Hematopoietic multipotent progenitor cell treated with erythropoietin and hydrocortisone succinate and interleukin-3 and kit ligand, for 6 days (in vitro differentiated cells): Measurements from ENCODE around the gene TAF9B.
"Not testable (repeated sequence)": the region's sequence is repeated elsewhere in the genome, so short reads cannot be mapped to it uniquely, and the experiment has no call there.

ENCODE experiments used
- DNase-seq: peaks from one replicate; pipeline ENCODE4 v3.0.0-alpha.2; 2015

TAF9B gene, protein sequence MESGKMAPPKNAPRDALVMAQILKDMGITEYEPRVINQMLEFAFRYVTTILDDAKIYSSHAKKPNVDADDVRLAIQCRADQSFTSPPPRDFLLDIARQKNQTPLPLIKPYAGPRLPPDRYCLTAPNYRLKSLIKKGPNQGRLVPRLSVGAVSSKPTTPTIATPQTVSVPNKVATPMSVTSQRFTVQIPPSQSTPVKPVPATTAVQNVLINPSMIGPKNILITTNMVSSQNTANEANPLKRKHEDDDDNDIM

DNA sequence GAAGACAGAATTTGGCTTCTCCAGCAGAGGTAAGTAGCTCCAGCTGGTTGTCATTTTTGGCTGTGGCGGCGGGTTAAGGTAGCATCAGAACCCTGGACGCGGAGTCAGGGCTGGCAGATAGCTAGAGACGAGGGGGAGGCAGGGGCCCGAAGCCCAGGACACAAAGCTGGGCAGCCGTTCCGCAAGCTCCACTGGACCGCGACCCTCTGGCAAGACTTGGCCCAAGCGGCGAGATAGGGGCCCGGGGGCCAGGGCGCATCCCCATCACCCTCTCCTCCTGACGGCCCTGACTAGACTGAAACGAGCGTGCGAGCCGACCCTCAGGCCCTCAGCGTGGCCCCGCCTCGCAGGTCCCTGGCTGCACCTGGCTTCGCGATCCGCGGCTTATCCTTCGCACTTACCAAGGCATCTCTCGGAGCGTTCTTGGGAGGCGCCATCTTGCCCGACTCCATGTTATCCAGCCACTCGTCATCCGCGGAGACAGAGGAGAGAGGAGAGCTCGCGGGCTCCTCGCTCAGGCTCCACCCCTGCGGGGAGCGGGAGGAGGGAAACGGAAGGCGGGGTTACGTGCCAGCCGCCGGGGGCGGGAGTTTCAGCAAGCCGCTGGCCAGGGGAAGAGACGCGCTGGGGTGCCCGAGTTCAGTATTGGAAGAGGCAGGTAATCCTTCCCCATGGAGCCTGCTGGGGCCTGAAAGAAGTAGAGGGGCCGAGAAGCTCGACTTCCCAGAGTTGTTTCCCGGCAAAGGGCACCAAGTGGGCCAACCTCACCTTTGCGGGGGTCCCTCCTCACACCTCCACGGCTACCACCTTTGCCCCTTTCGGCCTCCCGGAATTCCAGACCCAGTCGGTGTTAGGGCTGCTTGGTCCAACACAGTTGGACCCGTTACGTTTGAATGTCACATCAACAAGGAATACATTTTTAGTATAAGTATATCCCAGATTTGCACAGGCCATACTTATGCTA, at the start of gene TAF9B:
TAF9B (minus strand) TSS at position 491 of the 964 bp plus-strand sequence; CDS start at position 452, 39 bp downstream.
- DNase-seq, result peak; percentile 88

DNA sequence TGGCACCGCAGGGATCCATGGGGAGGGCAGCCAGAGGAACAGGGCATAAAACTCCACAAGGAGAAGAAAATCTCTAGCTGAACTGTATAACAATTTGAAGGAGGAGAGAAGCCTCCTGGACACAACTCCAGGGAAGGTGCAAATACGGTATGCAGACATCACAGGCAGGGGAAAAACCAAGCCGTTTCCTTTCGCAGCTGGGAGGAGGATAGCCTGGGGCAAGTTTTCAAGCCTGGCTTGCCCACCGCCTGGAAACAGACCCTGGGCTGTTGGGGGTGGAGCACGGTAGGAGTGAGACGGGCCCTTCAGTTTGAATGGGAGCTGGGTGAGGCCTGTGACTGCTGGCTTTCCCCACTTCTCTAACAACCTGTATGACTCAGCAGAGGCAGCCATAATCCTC, 43.4 kb upstream of the TAF9B start:
- DNase-seq, result no peak

DNA sequence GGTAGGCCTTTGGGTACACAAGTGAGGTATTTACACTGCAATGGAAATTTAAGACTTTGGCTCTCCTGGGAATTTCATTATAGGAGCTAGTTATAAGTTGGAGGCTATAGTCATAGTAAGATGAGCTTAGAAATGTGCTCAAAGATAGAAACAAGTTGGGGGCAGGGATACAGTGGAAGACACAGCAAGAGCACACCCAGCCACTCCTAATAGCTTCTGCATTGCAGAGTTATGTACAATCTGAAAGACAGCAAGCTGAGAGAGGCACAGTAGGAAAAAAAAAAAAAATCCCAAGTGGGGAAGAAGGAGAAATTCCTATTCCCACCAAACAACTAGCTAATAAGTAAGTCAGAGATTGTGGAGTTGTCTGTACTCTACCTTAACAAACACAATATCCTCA, 41.9 kb upstream of the TAF9B start:
- no peak for DNase-seq

DNA sequence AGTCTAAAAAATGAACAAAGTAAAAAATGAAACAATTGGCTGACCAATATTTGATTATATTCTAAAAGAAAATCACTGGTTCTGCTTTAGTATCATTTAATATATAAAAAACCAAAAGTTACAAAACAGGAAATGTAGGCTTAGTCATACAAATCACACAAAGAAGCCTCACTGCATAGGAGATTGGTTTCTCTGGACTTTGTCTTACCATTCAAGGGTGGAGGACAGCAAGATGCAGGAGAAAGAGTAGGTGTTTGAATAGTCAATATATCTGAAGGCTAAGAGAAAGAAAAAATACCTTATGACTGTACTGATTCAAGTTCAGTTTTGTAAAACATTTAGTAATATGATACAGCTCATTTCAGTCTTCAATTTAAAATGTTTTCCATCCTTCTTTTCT, 28.6 kb upstream of the TAF9B start:
- no peak for DNase-seq

DNA sequence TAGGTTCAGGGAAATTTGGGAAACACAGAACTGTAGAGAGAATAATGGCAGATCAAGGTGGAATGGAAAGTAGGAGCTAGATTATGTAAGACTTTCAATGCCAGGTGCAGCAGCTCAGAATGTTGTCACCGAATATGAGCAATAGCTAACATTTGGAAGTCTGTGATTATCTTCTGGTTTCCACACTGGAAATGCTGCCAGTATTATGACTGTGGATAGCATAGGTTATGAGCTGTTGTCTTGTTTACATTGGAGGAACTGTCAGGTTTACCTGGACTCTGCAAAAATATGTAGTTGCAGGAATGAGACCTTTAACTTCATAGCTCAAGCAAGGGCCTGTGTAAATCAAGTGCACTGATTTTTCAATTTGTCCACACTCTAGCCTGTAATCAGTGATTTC, 26.0 kb upstream of the TAF9B start:
- no peak for DNase-seq

DNA sequence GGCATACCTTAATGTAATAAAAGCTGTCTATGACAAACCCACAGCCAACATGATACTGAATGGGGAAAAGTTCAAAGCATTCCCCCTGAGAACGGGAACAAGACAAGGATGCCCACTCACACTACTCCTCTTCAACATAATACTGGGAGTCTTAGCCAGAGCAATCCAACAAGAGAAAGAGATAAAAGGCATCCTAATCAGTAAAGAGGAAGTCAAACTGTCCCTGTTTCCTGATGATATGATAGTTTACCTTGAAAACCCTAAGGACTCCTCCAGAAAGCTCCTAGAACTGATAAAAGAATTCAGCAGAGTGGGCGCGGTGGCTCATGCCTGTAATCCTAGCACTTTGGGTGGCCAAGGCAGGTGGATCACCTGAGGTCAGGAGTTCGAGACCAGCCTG, 23.7 kb upstream of the TAF9B start:
- not testable (repeated sequence) for DNase-seq

DNA sequence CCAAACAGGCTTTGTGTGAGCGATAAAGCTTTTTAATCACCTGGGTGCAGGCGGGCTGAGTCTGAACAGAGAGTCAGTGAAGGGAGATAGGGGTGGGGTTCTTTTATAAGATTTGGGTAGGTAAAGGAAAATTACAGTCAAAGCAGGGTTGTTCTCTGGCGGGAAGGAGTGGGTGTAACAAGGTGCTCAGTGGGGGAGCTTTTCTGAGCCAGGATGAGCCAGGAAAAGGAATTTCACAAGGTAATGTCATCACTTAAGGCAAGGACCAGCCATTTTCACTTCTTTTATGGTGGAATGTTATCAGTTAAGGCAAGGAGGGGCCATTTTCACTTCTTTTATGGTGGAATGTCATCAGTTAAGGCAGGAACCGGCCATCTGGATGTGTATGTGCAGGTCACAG, 21.3 kb upstream of the TAF9B start:
- DNase-seq, result not testable (repeated sequence)

DNA sequence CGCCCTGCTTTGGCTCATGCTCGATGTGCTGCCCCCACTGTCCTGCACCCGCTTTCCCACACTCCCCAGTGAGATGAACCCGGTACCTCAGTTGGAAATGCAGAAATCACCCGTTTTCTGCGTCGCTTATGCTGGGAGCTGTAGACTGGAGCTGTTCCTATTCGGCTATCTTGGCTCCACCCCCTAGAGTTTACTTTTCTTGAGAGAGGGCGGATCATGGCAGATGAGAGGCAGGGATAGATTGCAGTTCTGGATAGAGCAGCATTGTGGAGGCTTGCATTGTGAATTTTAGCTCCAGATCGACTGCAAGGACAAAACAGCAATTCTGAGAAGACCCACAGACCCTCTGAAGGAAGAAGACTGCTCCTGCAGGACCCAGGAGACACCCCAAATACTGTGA, 18.4 kb upstream of the TAF9B start:
- DNase-seq, result not testable (repeated sequence)

DNA sequence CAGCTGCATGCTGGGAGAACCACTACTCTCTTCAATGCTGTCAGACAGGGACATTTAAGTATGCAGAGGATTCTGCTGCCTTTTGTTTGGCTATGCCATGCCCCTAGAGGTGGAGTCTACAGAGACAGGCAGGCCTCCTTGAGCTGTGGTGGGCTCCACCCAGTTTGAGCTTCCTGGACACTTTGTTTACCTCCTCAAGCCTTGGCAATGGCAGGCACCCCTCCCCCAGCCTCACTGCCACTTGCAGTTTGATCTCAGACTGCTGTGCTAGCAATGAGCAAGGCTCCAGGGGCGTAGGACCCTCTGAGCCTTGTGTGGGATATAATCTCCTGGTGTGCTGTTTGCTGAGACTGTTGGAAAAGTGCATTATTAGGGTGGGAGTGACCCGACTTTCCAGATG, 17.9 kb upstream of the TAF9B start:
- not testable (repeated sequence) for DNase-seq

DNA sequence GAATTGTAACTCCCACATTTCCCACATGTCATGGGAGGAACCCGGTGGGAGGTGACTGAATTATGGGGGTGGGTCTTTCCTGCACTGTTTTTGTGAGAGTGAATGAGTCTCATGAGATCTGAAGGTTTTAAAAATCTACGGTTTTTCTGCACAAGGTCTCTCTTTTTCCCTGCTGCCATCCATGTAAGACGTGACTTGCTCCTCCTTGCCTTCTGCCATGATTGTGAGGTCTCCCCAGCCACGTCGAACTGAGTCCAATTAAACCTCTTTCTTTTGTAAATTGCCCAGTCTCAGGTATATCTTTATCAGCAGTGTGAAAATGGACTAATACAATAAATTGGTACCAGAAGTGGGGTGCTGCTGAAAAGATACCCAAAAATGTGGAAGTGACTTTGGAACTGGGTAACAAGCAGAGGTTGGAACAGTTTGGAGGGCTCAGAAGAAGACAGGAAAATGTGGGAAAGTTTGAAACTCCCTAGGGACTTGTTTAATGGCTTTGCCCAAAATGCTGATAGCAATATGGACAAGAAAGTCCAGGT, 7.6 kb upstream of the TAF9B start:
- not testable (repeated sequence) for DNase-seq

DNA sequence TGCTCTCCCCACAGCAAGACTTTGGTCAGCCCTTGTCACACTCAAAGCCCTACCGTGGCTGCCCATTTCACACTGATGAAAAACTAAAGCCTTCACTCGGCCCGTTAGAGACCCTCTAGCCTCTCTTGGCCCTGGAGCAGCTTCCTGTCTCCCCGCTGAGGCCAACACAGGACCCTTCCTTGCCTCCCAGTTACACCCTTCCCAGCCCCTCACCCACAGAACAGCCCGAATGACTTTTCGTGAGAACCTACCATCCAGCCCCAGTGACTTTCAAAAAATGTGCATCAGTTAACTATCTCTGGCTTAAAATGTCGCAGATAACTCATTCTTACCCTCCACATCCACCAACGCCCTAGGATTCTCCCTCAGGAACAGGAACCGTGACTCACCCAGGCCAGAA, 756 bp upstream of the TAF9B start:
- no peak for DNase-seq

DNA sequence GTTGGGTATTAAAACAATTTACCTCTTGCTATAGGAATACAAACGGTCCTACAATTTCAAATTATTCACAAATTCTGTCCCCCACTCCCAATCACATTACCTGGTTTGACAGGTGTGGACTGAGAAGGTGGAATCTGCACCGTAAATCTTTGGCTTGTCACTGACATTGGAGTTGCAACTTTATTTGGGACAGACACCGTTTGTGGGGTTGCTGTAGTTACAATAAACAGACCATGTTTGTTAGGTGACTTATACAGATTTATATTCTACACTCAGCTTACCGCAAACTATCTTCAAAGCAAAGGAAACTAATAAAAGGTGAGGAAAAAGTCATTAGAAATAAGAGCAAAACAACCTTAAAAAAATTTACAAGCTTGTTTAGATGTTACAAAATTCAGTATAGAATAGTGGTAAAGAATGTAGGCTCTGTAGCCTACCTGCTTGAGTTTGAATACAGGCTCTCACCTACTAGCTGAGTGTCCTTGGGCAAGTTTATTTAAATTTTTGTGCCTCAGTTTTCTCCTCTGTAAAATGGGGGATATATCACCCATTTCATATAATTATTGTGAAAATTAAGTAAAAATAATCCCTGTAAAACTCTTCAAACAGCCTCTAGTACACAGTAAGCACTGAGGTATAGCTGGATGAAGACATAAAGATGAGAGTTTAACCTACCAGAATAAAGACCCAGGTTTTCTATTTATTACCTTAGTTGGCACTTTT, 6.1 kb downstream of the TAF9B start:
- DNase-seq, result no peak

DNA sequence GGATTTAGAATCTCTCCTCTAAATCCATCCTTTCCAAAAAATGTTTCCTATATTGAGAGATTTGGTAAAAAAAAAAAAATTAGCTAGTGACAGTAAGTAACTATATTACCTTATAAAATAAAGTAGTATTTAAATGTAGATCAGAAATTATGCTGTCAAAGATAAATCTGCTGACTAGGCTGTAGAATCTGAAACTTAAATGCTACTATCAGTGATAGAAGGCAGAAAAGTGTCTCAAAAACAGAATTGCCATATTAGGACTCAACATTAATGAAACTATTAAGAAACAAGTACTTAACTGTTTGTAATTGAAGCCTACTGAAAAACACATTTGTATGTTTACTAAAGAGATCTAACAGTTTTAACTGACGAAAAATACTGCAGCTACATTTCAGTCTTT, 8.3 kb downstream of the TAF9B start:
- no peak for DNase-seq

DNA sequence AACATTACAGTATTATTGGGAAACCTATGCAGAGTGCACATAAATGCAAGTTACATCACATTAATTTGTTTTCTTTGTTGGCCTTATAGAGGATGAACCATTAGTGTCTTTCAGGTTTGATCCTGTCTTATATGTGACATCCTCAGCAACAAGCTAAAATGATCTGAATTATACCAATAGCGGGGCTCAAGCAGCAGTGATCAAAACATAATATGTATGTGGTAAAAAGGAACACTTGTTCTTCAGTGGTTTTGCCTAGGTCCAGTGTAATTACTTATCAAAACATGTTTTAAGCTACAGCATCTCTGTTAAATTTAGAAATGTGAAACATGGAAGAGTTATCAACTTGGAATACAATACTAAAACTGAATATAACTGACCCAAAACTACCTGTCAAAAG, 9.1 kb downstream of the TAF9B start:
- DNase-seq, result no peak

DNA sequence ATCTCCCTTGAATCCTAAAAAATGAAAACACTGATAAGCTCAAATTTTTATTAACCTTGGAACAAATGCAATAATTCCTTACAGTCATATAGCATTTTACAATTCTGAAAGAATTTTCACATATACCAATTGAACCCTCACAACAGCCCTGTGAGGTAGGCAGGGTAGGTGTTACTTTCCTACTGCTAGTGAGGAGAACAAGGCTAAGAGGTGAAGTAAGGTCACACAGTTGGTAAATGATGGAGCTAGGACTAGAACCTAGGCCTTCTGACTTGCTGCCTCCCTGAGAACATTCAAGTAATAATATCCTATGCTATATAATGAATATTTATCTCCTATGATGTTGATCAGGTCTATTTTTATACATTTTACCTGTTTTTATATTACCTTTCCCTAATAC, 9.7 kb downstream of the TAF9B start:
- no peak for DNase-seq

DNA sequence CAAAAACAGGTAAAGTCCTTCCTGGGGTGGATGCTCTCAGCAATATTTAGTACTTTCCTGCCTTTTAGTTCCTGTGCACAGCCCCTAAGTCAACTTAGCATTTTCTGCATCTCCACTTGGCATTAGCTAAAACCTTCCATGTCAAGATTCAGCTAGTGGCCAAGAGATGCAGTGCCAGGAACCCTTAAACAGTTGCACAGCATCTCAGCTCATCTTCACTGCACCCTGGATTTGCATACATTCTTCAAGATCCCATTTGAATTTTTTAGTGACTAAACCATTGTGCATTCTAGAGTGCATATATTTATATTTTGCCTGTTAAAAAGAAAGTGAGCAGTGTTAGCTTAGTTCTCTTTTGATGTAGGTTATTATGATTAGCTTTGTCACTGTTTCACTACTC, 13.7 kb downstream of the TAF9B start:
- DNase-seq, result not testable (repeated sequence)

DNA sequence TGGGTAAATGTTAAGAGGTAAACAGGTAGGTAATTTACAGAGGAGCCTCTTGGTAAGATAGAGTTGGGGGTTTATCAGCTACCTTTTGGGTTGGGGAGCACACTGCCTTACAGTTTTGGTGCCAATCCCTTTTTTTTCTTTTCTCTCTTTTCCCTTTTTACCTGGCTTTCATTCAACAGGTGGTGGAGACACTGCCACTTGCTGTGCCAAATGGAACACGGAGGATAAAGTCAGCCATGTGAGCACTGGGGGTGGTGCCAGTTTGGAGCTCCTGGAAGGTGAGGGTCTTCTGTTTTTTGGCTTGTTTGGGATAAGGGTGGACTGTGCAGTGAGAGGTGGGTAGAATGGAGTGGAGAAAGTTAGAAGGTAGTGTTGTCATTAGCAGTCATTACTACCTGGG, 14.3 kb downstream of the TAF9B start:
- DNase-seq, result no peak

DNA sequence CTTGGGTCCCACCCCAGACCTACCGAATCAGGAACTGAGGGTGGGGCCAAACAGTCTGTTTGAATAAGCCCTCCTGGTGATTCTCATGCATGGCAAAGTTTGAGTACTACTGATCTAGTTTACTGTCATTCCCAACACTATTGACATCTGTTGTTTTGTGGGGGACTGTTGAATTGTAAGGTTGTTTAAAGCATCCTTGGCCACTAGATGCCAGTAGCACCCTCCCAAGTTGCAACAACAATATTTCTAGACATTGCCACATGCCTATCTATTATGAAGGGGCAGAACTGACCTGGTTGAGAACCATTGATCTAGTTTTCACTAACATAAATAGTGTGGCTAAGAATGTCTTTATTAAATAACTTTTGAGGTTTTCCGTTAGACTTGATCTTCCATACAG, 15.1 kb downstream of the TAF9B start:
- peak; percentile 51 for DNase-seq

DNA sequence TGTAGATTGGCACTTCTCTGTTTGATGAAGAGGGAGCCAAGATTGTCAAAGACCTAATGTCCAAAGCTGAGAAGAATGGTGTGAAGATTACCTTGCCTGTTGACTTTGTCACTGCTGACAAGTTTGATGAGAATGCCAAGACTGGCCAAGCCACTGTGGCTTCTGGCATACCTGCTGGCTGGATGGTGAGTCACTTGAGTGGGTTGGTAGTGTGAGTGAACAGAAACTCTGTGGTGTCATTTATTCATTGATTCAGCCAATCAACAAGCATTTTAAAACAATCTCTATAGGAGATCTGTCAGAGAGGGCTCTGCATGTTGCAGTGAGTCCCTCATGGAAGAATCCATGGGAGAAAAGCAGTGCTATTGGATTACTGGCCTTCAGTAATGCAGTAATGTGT, 16.3 kb downstream of the TAF9B start:
- DNase-seq, result no peak

DNA sequence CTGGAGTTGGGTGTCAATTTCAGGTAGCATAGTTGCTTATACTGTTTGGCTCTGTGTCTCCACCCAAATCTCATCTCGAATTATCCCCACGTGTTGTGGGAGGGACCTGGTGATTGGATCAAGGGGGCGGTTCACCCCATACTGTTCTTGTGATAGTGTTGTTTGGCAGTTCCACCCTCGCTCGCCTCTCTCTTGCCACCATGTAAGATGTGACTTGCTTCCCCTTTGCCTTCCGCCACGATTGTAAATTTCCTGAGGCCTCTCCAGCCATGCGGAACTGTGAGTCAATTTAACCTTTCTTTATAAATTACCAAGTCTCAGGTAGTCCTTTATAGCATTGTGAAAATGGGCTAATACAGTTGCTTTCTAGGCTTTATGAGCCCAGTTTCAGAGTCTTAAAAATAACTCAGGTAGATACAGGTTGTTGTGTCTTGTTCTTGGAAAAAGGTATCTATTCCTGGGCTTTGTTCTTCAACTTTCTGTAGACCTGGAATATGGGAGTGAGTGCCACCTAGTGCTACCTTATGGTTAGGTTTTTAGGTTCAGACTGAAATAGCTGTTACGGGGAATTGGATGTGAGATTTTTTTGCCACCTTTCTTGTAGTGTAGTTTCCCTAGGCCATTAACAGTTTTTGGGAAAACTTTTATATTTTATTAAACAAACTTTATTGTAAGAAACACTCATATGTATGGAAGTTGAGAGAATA, 19.8 kb downstream of the TAF9B start:
- no peak for DNase-seq

DNA sequence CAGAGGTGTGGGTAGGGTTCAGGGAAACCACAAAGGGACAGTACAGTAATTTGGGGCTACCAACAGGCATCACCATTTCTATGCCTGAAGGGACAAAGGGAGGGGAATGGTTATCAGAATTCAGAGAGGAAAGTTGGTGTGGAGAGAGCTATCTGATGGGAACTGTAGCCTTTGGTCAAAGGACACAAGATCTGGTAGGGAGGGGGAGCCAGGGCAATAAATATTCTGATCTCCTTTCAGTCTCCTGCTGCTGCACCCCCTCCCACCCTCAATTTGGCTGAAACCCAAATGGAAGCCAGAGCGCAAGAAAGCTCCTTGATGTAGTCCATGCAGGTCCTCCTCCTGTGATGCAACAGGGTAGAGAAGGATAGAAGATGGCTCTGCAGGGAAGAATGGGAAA, 20.8 kb downstream of the TAF9B start:
- no peak for DNase-seq

DNA sequence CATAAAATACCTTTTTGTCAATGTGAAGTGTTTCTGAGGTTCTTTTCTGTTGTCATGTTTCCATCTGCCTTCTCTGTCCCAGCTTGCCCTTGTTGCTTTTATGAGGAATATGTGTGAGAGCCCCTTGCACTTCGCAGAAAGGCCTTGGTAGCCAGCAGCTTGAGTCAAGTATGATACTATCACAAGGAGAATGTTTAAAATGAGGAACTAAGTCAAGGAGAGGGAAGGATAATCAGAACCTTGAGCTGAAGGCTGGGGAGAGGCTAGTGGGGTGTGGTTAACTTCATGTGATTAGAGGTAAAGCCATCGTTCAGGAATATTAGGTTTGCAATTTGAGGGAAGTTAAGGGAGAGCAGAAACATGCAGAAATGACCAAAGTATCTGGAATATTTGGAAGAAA, 22.7 kb downstream of the TAF9B start:
- peak; percentile 24 for DNase-seq

DNA sequence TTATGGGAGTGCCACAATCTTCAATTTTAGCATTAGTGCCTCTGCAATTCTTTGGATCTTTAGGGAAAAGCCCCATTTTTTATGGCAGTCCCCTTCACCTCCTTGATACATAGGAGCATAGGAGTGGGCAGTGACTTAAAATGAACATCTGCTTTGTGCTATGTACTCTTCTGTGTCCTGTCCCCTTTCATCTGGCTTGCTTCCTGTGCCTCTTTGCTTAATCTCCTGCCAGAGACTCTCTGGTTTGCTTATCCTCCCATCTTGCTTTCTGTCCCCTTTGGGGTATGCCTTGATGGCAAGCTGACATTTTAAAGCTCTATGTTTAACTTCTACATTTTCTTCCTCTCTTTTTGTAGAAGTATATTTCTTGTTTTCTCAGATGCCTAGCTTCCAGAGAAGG, 23.1 kb downstream of the TAF9B start:
- DNase-seq, result no peak
